SK-N-MC (cell line): Measurements from ENCODE around the gene DEPDC1B.
"Not testable (repeated sequence)": the region's sequence is repeated elsewhere in the genome, so short reads cannot be mapped to it uniquely, and the experiment has no call there.

Experiments
- DNase-seq: peaks from one replicate; pipeline ENCODE4 v3.0.0-alpha.2; 2011; ENCODE audit warnings: low read depth, low spot score
- H3K27ac ChIP-seq: fragments of 200-600 bp; sonication (generic); 2 replicates; pipeline ENCODE4 v1.5.1; 2016; ENCODE audit warnings: mixed run types
- H3K36me3 ChIP-seq: fragments of 200-600 bp; sonication (generic); 2 replicates; pipeline ENCODE4 v1.6.1; 2017; ENCODE audit warnings: antibody characterized with exemption, low read length, mixed read lengths; ENCODE audit not compliant: insufficient read depth
- H3K4me3 ChIP-seq: fragments of 200-600 bp; sonication (generic); 2 replicates; pipeline ENCODE4 v1.5.1; 2016
- H3K9ac ChIP-seq: fragments of 200-600 bp; sonication (generic); 2 replicates; pipeline ENCODE4 v1.8.0; 2017; ENCODE audit warnings: mixed run types, mixed read lengths; ENCODE audit not compliant: insufficient read length
- H3K9me3 ChIP-seq: fragments of 200-600 bp; sonication (generic); 2 replicates; pipeline ENCODE4 v1.6.1; 2017; ENCODE audit warnings: low read depth, mild to moderate bottlenecking, antibody characterized with exemption, low read length, moderate library complexity, mixed read lengths
- EZH2 ChIP-seq: fragments of 200-600 bp; sonication (generic); IDR thresholded peaks from one replicate; pipeline ENCODE4 v1.6.1; 2017; ENCODE audit warnings: antibody characterized with exemption
- FOXP2 ChIP-seq: optimal IDR thresholded peaks from 2 replicates; pipeline ENCODE3; 2011; ENCODE audit warnings: mild to moderate bottlenecking, moderate library complexity; ENCODE audit not compliant: insufficient read depth; ENCODE audit errors: extremely low read length, control extremely low read depth
- POLR2AphosphoS5 ChIP-seq: IDR thresholded peaks from 2 replicates; pipeline ENCODE4 v1.6.1; 2012; ENCODE audit warnings: mild to moderate bottlenecking, low read depth, low read length, borderline replicate concordance

Gene DEPDC1B

GRCh38 chr5:60724126-60724525, 24.2 kb upstream of the DEPDC1B start:
- TF ChIP-seq POLR2AphosphoS5 (no peak), EZH2 (no peak)
- no peaks in the 10 kb centered on the region for H3K36me3 ChIP-seq
- H3K27ac ChIP-seq = no peak overlapping the region
- H3K4me3 ChIP-seq = no peak overlapping the region
- DNase-seq = no peak
- H3K9me3 ChIP-seq = no peaks in the 10 kb centered on the region
- no peak overlapping the region for H3K9ac ChIP-seq

GRCh38 chr5:60722416-60722815, 22.4 kb upstream of the DEPDC1B start:
- H3K9ac ChIP-seq = no peak overlapping the region
- H3K9me3 ChIP-seq = no peaks in the 10 kb centered on the region
- no peak overlapping the region for H3K27ac ChIP-seq
- H3K36me3 ChIP-seq = no peaks in the 10 kb centered on the region
- DNase-seq = no peak
- TF ChIP-seq POLR2AphosphoS5 (no peak), FOXP2 (no peak), EZH2 (no peak)
- no peak overlapping the region for H3K4me3 ChIP-seq

- H3K36me3 ChIP-seq = no peaks in the 10 kb centered on the region
- H3K9ac ChIP-seq = no peak overlapping the region
- no peak overlapping the region for H3K27ac ChIP-seq
- no peaks in the 10 kb centered on the region for H3K9me3 ChIP-seq
- TF ChIP-seq POLR2AphosphoS5 (no peak), EZH2 (no peak), FOXP2 (no peak)
- DNase-seq = no peak
- H3K4me3 ChIP-seq = no peak overlapping the region
Observed at GRCh38 chr5:60719329-60719728, 19.4 kb upstream of the DEPDC1B start.

- DNase-seq = no peak
- Histone ChIP-seq H3K9me3 (no peaks in the 10 kb centered on the region), H3K36me3 (no peaks in the 10 kb centered on the region), H3K9ac (no peak overlapping the region), H3K4me3 (no peak overlapping the region), H3K27ac (no peak overlapping the region)
- no peak for TF ChIP-seq FOXP2
- no peak for TF ChIP-seq POLR2AphosphoS5
- TF ChIP-seq EZH2 = no peak
Observed at GRCh38 chr5:60718166-60718892, 18.4 kb upstream of the DEPDC1B start.

GRCh38 chr5:60715201-60715928, 15.4 kb upstream of the DEPDC1B start:
- H3K9ac ChIP-seq, H3K9me3 ChIP-seq, H3K36me3 ChIP-seq, DNase-seq, H3K27ac ChIP-seq, H3K4me3 ChIP-seq: not testable (repeated sequence)

- no peak for DNase-seq
- Histone ChIP-seq H3K9me3 (no peaks in the 10 kb centered on the region), H3K27ac (no peak overlapping the region), H3K9ac (no peak overlapping the region), H3K4me3 (no peak overlapping the region), H3K36me3 (no peaks in the 10 kb centered on the region)
- no peak for TF ChIP-seq FOXP2
- no peak for TF ChIP-seq POLR2AphosphoS5
- no peak for TF ChIP-seq EZH2
Observed at GRCh38 chr5:60712950-60713349, 13.0 kb upstream of the DEPDC1B start.

- DNase-seq, H3K9ac ChIP-seq, H3K4me3 ChIP-seq, H3K9me3 ChIP-seq, H3K36me3 ChIP-seq, H3K27ac ChIP-seq: not testable (repeated sequence)
Observed at GRCh38 chr5:60711892-60712291, 11.9 kb upstream of the DEPDC1B start.

GRCh38 chr5:60710362-60710761, 10.4 kb upstream of the DEPDC1B start:
- DNase-seq = no peak
- H3K9ac ChIP-seq = no peak overlapping the region

GRCh38 chr5:60705144-60705543, 5.2 kb upstream of the DEPDC1B start:
- DNase-seq = no peak
- Histone ChIP-seq H3K36me3 (no peaks in the 10 kb centered on the region), H3K4me3 (no peak overlapping the region), H3K27ac (no peak overlapping the region), H3K9me3 (no peaks in the 10 kb centered on the region), H3K9ac (no peak overlapping the region)
- no peak for TF ChIP-seq EZH2

More at GRCh38 chr5:60710362-60710761, 10.4 kb upstream of the DEPDC1B start:
- Histone ChIP-seq H3K4me3 (no peak overlapping the region), H3K27ac (no peak overlapping the region), H3K9me3 (no peaks in the 10 kb centered on the region), H3K36me3 (no peaks in the 10 kb centered on the region)
- no peak for TF ChIP-seq EZH2
- no peak for TF ChIP-seq FOXP2
- no peak for TF ChIP-seq POLR2AphosphoS5
